Trophoblast cell (in vitro differentiated cells and primary cell): ENCODE results near the gene IMMP2L.

Experiments
- DNase-seq, 2 donors: peaks; one replicate each; pipeline ENCODE4 v3.0.0-alpha.2; 2016
- H2AFZ ChIP-seq: 2 replicates; pipeline ENCODE4 v1.6.1; 2013; ENCODE audit warnings: low read length, moderate library complexity, mild to moderate bottlenecking; ENCODE audit not compliant: insufficient read depth, poor library complexity
- H2AK5ac ChIP-seq: 2 replicates; pipeline ENCODE4 v1.6.1; 2013; ENCODE audit warnings: mild to moderate bottlenecking, low read length
- H2BK120ac ChIP-seq: 2 replicates; pipeline ENCODE4 v1.6.1; 2013; ENCODE audit warnings: low read length, mild to moderate bottlenecking, moderate library complexity; ENCODE audit not compliant: insufficient read depth, poor library complexity
- H2BK12ac ChIP-seq: 2 replicates; pipeline ENCODE4 v1.6.1; 2013; ENCODE audit warnings: mild to moderate bottlenecking, low read length, moderate library complexity
- H2BK5ac ChIP-seq: 2 replicates; pipeline ENCODE4 v1.6.1; 2013; ENCODE audit warnings: low read length, low read depth, moderate library complexity, mild to moderate bottlenecking; ENCODE audit not compliant: poor library complexity
- H3K14ac ChIP-seq: 2 replicates; pipeline ENCODE4 v1.6.1; 2013; ENCODE audit warnings: mild to moderate bottlenecking, low read length
- H3K18ac ChIP-seq: 2 replicates; pipeline ENCODE4 v1.6.1; 2013; ENCODE audit warnings: mild to moderate bottlenecking, low read length
- H3K23ac ChIP-seq: 2 replicates; pipeline ENCODE4 v1.6.1; 2013; ENCODE audit warnings: low read length
- H3K27ac ChIP-seq: 2 replicates; pipeline ENCODE4 v1.5.1; 2013; ENCODE audit warnings: low read depth, mild to moderate bottlenecking, inconsistent platforms, low read length, moderate library complexity
- H3K27me3 ChIP-seq: 2 replicates; pipeline ENCODE4 v1.6.1; 2013; ENCODE audit warnings: inconsistent platforms, mild to moderate bottlenecking, low read length, moderate library complexity; ENCODE audit not compliant: insufficient read depth
- H3K36me3 ChIP-seq, 2 experiments: 1 replicate in 1 of 2; 2 replicates in 1 of 2; pipeline ENCODE4 v1.6.1; 2013; ENCODE audit warnings: low read length in 2 of 2, mild to moderate bottlenecking in 2 of 2, moderate library complexity in 1 of 2; ENCODE audit not compliant: insufficient read depth in 2 of 2, control insufficient read depth in 1 of 2
- H3K4ac ChIP-seq: 2 replicates; pipeline ENCODE4 v1.6.1; 2013; ENCODE audit warnings: low read depth, mild to moderate bottlenecking, low read length, moderate library complexity
- H3K4me1 ChIP-seq, 2 experiments: 1 replicate in 1 of 2; 2 replicates in 1 of 2; pipeline ENCODE4 v1.6.1; 2013; ENCODE audit warnings: low read length in 2 of 2, mild to moderate bottlenecking in 2 of 2, moderate library complexity in 1 of 2; ENCODE audit not compliant: insufficient read depth in 2 of 2, control insufficient read depth in 1 of 2
- H3K4me2 ChIP-seq: 2 replicates; pipeline ENCODE4 v1.6.1; 2013; ENCODE audit warnings: inconsistent platforms, mild to moderate bottlenecking, low read length, moderate library complexity
- H3K4me3 ChIP-seq: 2 replicates; pipeline ENCODE4 v1.5.1; 2013; ENCODE audit warnings: mild to moderate bottlenecking, low read depth, low read length, inconsistent platforms
- H3K79me1 ChIP-seq: one replicate; pipeline ENCODE4 v1.6.1; 2013; ENCODE audit warnings: low read length
- H3K79me2 ChIP-seq: 2 replicates; pipeline ENCODE4 v1.6.1; 2013; ENCODE audit warnings: low read length, mild to moderate bottlenecking; ENCODE audit not compliant: control insufficient read depth, insufficient read depth, poor library complexity
- H3K9ac ChIP-seq: 2 replicates; pipeline ENCODE4 v1.6.1; 2013; ENCODE audit warnings: mild to moderate bottlenecking, low read length
- H3K9me3 ChIP-seq: 2 replicates; pipeline ENCODE4 v1.6.1; 2013; ENCODE audit warnings: low read depth, mild to moderate bottlenecking, control low read depth, inconsistent platforms, low read length; ENCODE audit not compliant: insufficient read depth
- H4K12ac ChIP-seq: 2 replicates; pipeline ENCODE4 v1.6.1; 2013; ENCODE audit warnings: low read depth, mild to moderate bottlenecking, low read length, moderate library complexity
- H4K8ac ChIP-seq: 2 replicates; pipeline ENCODE4 v1.6.1; 2013; ENCODE audit warnings: low read depth, mild to moderate bottlenecking, low read length, moderate library complexity
- H4K91ac ChIP-seq: one replicate; pipeline ENCODE4 v1.6.1; 2013; ENCODE audit warnings: low read depth, mild to moderate bottlenecking, low read length, moderate library complexity
- WGBS: extraction: QIAGEN DNeasy Blood & Tissue Kit; methylation state at CpG from one replicate; pipeline ENCODE4 v1.1.7; 2013; ENCODE audit warnings: missing lambda C conversion rate; ENCODE audit not compliant: insufficient read length, insufficient coverage; ENCODE audit errors: extremely low coverage; 5-methylcytosine and 5-hydroxymethylcytosine counted together

IMMP2L gene

DNA sequence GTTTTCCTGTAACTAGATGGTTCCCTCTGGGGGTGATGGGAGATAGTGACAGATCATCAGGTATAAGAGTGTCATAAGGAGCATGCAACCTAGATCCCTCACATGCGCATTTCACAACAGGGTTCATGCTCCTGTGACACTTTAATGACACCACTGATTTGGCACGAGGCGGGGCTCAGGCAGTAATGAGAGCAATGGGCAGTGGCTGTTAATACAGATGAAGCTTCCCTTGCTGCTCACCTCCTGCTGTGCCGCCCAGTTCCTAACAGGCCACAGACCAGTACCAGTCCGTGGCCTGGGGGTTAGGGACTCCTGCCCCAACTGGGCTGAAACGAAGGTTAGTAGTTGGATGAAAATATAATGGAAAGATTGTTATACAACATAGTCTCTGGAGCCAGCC lies 673.0 kb downstream of the IMMP2L start:
- H2BK5ac ChIP-seq: no peak overlapping the region
- no peak overlapping the region for H3K14ac ChIP-seq
- H4K8ac ChIP-seq: no peak overlapping the region
- H3K4me3 ChIP-seq: no peak overlapping the region
- no peak overlapping the region for H2BK120ac ChIP-seq
- H3K79me2 ChIP-seq: no peaks in the 10 kb centered on the region
- H3K23ac ChIP-seq: no peak overlapping the region
- H2BK12ac ChIP-seq: no peak overlapping the region
- WGBS: no CpG with 5 or more reads among the region's 6 CpGs
- H3K4me2 ChIP-seq: no peak overlapping the region
- no peaks in the 10 kb centered on the region for H3K9me3 ChIP-seq
- DNase-seq: no peak
- H3K9ac ChIP-seq: no peak overlapping the region
- no peak overlapping the region for H4K91ac ChIP-seq
- no peak overlapping the region for H4K12ac ChIP-seq
- H3K79me1 ChIP-seq: no peaks in the 10 kb centered on the region
- no peak overlapping the region for H2AFZ ChIP-seq
- H3K4me1 ChIP-seq: no peaks in the 10 kb centered on the region
- H3K4ac ChIP-seq: no peak overlapping the region
- no peaks in the 10 kb centered on the region for H3K36me3 ChIP-seq
- H3K27me3 ChIP-seq: no peaks in the 10 kb centered on the region
- no peak overlapping the region for H3K18ac ChIP-seq
- H2AK5ac ChIP-seq: no peak overlapping the region
- no peak overlapping the region for H3K27ac ChIP-seq

- no peak overlapping the region for H3K27ac ChIP-seq
- H3K79me1 ChIP-seq: no peaks in the 10 kb centered on the region
- H3K4me3 ChIP-seq: no peak overlapping the region
- H3K36me3 ChIP-seq: no peaks in the 10 kb centered on the region
- no peak overlapping the region for H2AFZ ChIP-seq
- H3K23ac ChIP-seq: no peak overlapping the region
- no peak overlapping the region for H3K4me2 ChIP-seq
- WGBS: no CpG with 5 or more reads among the region's 3 CpGs
- no peak overlapping the region for H2BK12ac ChIP-seq
- H2AK5ac ChIP-seq: no peak overlapping the region
- H3K18ac ChIP-seq: no peak overlapping the region
- no peak for DNase-seq
- no peaks in the 10 kb centered on the region for H3K27me3 ChIP-seq
- H4K8ac ChIP-seq: no peak overlapping the region
- no peaks in the 10 kb centered on the region for H3K4me1 ChIP-seq
- H2BK5ac ChIP-seq: no peak overlapping the region
- no peak overlapping the region for H3K14ac ChIP-seq
- H3K9me3 ChIP-seq: no peaks in the 10 kb centered on the region
- no peak overlapping the region for H3K9ac ChIP-seq
- no peak overlapping the region for H3K4ac ChIP-seq
- H4K91ac ChIP-seq: no peak overlapping the region
- no peaks in the 10 kb centered on the region for H3K79me2 ChIP-seq
- H4K12ac ChIP-seq: no peak overlapping the region
- no peak overlapping the region for H2BK120ac ChIP-seq
Measured at GRCh38 chr7:110888641-110889040, 673.7 kb downstream of the IMMP2L start.

DNA sequence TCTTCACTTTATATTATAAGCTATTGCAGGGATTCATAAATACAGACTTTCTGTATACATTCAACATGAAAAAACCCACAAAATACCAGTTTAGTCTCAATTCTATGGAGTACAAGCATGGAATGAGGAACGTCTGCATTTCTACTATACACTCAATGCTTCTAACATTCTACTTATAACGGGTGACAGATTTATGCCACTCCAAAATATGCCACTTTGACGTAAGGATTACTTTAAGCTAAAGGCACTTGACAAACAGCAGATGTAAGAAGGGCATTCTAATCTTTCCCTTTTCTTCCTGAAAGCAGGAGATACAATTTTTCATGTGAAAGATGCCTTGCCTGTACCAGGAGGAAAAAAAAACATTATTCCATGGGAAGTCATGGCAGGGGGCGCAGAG lies 676.8 kb downstream of the IMMP2L start:
- Histone ChIP-seq H3K4ac (no peak overlapping the region), H3K36me3 (no peaks in the 10 kb centered on the region), H2BK12ac (no peak overlapping the region), H3K9ac (no peak overlapping the region), H2AFZ (no peak overlapping the region), H2BK120ac (no peak overlapping the region), H3K79me2 (no peaks in the 10 kb centered on the region), H3K4me1 (no peaks in the 10 kb centered on the region), H4K12ac (no peak overlapping the region), H4K8ac (no peak overlapping the region), H4K91ac (no peak overlapping the region), H3K18ac (no peak overlapping the region), H3K27ac (no peak overlapping the region), H2BK5ac (no peak overlapping the region), H3K9me3 (no peaks in the 10 kb centered on the region), H3K23ac (no peak overlapping the region), H3K14ac (no peak overlapping the region), H2AK5ac (no peak overlapping the region), H3K4me2 (no peak overlapping the region), H3K79me1 (no peaks in the 10 kb centered on the region), H3K27me3 (no peaks in the 10 kb centered on the region), H3K4me3 (no peak overlapping the region)
- WGBS: no CpG with 5 or more reads among the region's 4 CpGs
- DNase-seq: no peak

GRCh38 chr7:110881721-110882120 lies 680.6 kb downstream of the IMMP2L start:
- Histone ChIP-seq H3K4ac (no peak overlapping the region), H3K36me3 (no peaks in the 10 kb centered on the region), H3K4me1 (no peaks in the 10 kb centered on the region), H3K79me1 (no peaks in the 10 kb centered on the region), H2BK5ac (no peak overlapping the region), H2AK5ac (no peak overlapping the region), H3K27me3 (no peaks in the 10 kb centered on the region), H4K8ac (no peak overlapping the region), H2BK120ac (no peak overlapping the region), H3K4me2 (no peak overlapping the region), H3K27ac (no peak overlapping the region), H3K23ac (no peak overlapping the region), H3K9ac (no peak overlapping the region), H3K14ac (no peak overlapping the region), H3K4me3 (no peak overlapping the region), H3K79me2 (no peaks in the 10 kb centered on the region), H2BK12ac (no peak overlapping the region), H2AFZ (no peak overlapping the region), H3K9me3 (no peaks in the 10 kb centered on the region), H3K18ac (no peak overlapping the region), H4K91ac (no peak overlapping the region), H4K12ac (no peak overlapping the region)
- DNase-seq: no peak
- WGBS: no CpG with 5 or more reads among the region's 2 CpGs

- H3K4me2 ChIP-seq: no peak overlapping the region
- H2BK5ac ChIP-seq: no peak overlapping the region
- no peak overlapping the region for H3K4ac ChIP-seq
- H4K12ac ChIP-seq: no peak overlapping the region
- no peak overlapping the region for H3K4me3 ChIP-seq
- no peak overlapping the region for H4K91ac ChIP-seq
- H2BK120ac ChIP-seq: no peak overlapping the region
- no peak overlapping the region for H3K9ac ChIP-seq
- H3K79me2 ChIP-seq: no peaks in the 10 kb centered on the region
- H3K79me1 ChIP-seq: no peaks in the 10 kb centered on the region
- no peak overlapping the region for H3K14ac ChIP-seq
- H3K4me1 ChIP-seq: no peaks in the 10 kb centered on the region
- H3K18ac ChIP-seq: no peak overlapping the region
- no peak overlapping the region for H2BK12ac ChIP-seq
- no peak overlapping the region for H3K23ac ChIP-seq
- H2AFZ ChIP-seq: no peak overlapping the region
- H3K27ac ChIP-seq: no peak overlapping the region
- H4K8ac ChIP-seq: no peak overlapping the region
- no peaks in the 10 kb centered on the region for H3K27me3 ChIP-seq
- no peaks in the 10 kb centered on the region for H3K9me3 ChIP-seq
- no peak overlapping the region for H2AK5ac ChIP-seq
- no peaks in the 10 kb centered on the region for H3K36me3 ChIP-seq
- DNase-seq: no peak
Measured at GRCh38 chr7:110880971-110881370, 681.3 kb downstream of the IMMP2L start.
